Measurements from ENCODE around the gene PIGQ. TPM values are rescaled to one million over a fixed set of nuclear protein-coding genes. Genes with fewer than 3 reads are reported as not detected.

Gene PIGQ
- total and polyA plus RNA-seq, 8 donors, result 14.3 to 217 (median 48.2) TPM

DNA sequence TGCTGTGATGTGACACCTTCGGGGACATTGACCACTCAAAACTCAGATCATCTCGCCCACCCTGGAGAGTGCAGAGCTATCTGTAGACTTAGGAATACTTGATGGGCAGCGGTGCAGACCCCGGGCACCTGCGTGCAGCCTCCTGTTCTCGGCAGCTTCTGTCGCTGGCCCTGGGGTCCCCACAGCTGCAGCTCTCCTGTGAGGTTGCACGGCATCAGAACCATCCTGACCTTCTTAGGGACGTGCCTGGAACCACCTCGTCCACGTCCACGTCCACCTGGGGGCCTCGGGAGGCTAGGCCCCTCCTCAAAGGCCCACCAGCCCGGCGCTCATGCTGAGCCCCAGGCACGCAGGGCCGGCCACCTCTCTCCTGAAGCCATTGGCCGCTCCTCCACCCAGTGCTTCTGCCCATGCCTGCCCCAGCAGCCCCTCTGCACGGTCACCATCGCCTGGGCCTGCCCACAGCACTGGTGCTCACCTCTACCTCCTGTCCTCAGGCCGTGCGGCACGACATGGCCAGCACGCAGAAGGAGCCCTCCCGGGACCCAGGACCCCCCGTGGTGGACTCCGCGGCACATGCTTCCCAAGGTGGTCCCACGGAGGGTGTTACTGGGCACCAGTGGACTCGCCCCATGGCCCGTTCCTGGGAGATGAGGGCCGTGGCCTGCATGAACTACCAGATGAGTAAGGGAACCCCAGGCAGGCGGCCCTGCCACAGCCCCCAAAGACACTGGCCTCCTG lies 58.7 kb downstream of the PIGQ start:
- TF ChIP-seq EP300 (IDR thresholded peaks at IDR 0.05), result no peak
- TF ChIP-seq, protein P1, sequence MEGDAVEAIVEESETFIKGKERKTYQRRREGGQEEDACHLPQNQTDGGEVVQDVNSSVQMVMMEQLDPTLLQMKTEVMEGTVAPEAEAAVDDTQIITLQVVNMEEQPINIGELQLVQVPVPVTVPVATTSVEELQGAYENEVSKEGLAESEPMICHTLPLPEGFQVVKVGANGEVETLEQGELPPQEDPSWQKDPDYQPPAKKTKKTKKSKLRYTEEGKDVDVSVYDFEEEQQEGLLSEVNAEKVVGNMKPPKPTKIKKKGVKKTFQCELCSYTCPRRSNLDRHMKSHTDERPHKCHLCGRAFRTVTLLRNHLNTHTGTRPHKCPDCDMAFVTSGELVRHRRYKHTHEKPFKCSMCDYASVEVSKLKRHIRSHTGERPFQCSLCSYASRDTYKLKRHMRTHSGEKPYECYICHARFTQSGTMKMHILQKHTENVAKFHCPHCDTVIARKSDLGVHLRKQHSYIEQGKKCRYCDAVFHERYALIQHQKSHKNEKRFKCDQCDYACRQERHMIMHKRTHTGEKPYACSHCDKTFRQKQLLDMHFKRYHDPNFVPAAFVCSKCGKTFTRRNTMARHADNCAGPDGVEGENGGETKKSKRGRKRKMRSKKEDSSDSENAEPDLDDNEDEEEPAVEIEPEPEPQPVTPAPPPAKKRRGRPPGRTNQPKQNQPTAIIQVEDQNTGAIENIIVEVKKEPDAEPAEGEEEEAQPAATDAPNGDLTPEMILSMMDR (IDR thresholded peaks at IDR 0.05), result no peak
- no peak for TF ChIP-seq POLR2A (IDR thresholded peaks at IDR 0.05)
- TF ChIP-seq POLR2AphosphoS5 (IDR thresholded peaks at IDR 0.05), result no peak
- Histone ChIP-seq H3K27me3 (peaks cover 0 to 13% (median 0%) of the 10 kb centered on the region in 3 donors), H3K36me3 (peaks cover 19 to 58% (median 53%) of the 10 kb centered on the region in 4 donors), H3K4me1 (peaks cover 23 to 37% (median 27%) of the 10 kb centered on the region in 4 donors), H3K9me3 (no peaks in the 10 kb centered on the region), H3K4me3 (no peak overlapping the region), H3K27ac (no peak overlapping the region)
- intact Hi-C loops (cut with DNase I; ENCODE audit: low total_unique reads), result no loop called here
- no peak for DNase-seq
- WGBS, 5 donors, result 90 to 95% (median 94%) methylated on average over 19 to 33 of the region's 33 CpGs

DNA sequence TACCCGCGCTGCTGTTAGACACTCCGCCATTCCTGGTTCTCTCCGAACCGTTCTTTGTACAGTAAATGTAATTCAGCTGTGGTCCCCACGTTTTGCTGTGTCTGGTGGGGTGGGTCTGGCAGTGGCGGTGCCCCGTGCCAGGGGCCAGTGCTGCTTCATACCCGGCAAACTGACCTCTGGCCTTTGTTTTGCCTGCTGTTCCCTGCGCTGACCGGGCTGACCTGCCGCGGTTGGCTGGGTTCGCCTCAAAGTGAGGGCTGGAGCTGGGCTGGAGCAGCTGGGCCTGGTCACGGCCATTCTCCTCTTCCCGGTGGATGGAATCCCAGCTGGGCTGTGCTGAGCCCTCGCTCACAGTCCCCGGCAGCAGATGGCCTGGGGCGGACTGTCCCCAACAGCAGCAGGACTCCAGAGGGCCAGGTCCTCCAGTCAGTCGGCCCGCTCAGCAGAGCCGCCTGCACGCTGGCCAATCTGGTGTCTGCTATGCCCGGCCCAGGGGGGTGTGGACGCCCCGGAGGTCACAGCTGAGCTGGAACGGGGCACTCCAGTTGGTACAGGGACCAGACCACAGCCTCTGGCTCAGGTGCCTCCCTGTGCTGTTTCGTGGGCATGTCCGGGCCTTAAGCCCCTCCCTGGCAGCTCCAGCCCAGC lies 59.5 kb downstream of the PIGQ start:
- peak overlapping the region in 2 of 5 donors; percentile 1 to 14 for H3K27ac ChIP-seq
- H3K9me3 ChIP-seq, result no peaks in the 10 kb centered on the region
- H3K4me3 ChIP-seq, result no peak overlapping the region
- peaks cover 24 to 63% (median 61%) of the 10 kb centered on the region in 4 donors for H3K36me3 ChIP-seq
- TF ChIP-seq, protein P1 (IDR thresholded peaks at IDR 0.05), result no peak
- TF ChIP-seq POLR2AphosphoS5 (IDR thresholded peaks at IDR 0.05) (no peak), POLR2A (IDR thresholded peaks at IDR 0.05) (no peak), EP300 (IDR thresholded peaks at IDR 0.05) (no peak)
- peak in 1 of 2 donors; percentile 66 for DNase-seq
- H3K4me1 ChIP-seq, result peaks cover 23 to 37% (median 31%) of the 10 kb centered on the region in 4 donors
- intact Hi-C loops (cut with DNase I; ENCODE audit: low total_unique reads), result no loop called here
- 56 to 78% (median 62%) methylated on average over 22 to 29 of the region's 29 CpGs for WGBS, 5 donors
- H3K27me3 ChIP-seq, result peaks cover 0 to 13% (median 0%) of the 10 kb centered on the region in 3 donors

DNA sequence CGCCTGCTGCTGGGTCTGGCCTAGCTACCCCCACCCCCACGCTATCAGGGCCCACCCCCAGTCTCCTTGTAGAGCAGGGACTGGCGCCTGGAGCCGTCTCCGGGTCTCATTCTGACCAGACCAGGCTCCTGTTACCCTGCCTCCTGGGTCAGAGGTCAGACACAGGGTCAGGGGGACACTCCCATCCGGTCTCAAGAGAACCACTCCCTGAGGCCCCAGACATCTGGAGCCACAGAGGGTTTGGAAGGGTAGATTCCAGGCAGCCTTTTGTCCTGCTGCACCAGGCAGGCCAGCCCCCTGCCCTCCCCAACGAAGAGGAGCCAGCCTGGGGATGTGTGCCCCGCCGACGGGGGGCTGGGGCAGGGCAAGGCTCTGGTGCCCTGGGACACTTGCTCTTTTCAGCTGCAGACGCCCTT lies 60.1 kb downstream of the PIGQ start:
- no peak for DNase-seq
- intact Hi-C loops (cut with DNase I; ENCODE audit: low total_unique reads), result no loop called here
- peaks cover 24 to 67% (median 64%) of the 10 kb centered on the region in 4 donors for H3K36me3 ChIP-seq
- 40 to 49% (median 45%) methylated on average over 5 to 11 of the region's 11 CpGs for WGBS, 5 donors
- H3K27ac ChIP-seq, result peak overlapping the region in 2 of 5 donors; percentile 1 to 14
- H3K9me3 ChIP-seq, result no peaks in the 10 kb centered on the region
- H3K4me1 ChIP-seq, result peaks cover 23 to 40% (median 36%) of the 10 kb centered on the region in 4 donors
- H3K4me3 ChIP-seq, result no peak overlapping the region
- H3K27me3 ChIP-seq, result peaks cover 0 to 13% (median 0%) of the 10 kb centered on the region in 3 donors
- TF ChIP-seq POLR2AphosphoS5 (IDR thresholded peaks at IDR 0.05), result no peak
- TF ChIP-seq, protein P1 (IDR thresholded peaks at IDR 0.05), result no peak
- TF ChIP-seq EP300 (IDR thresholded peaks at IDR 0.05), result no peak
- no peak for TF ChIP-seq POLR2A (IDR thresholded peaks at IDR 0.05)

DNA sequence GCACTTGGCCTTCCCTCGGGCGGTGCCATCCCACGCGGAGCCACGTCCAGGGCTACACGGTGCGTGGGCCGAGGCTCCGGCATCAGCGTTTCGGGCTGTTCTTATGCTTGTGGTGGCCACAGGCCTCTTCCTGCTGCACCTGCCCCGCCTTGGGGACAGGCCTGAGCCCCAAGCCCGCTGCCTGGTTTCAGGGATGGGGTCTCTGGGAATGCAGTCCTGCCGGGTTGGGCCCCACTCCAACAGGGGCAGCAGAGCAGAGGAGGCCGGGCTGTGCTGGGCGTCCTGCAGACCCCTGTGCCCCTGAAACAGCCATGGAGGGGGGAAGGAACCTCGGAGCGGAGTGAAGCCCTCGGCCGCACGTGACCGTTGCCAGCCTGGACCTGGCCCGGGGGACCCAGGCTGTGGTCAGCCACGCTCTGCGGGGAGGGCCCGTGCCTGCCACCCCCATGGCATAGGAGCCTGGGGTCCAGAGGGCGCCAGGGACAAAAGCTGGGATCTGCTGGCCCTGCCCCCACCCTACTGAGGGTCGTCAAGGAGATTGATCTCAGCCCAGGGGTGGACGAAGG lies 60.6 kb downstream of the PIGQ start:
- peaks cover 28 to 45% (median 41%) of the 10 kb centered on the region in 4 donors for H3K4me1 ChIP-seq
- peak overlapping the region in 2 of 5 donors; percentile 1 to 14 for H3K27ac ChIP-seq
- no peak for DNase-seq
- no peak for TF ChIP-seq POLR2AphosphoS5 (IDR thresholded peaks at IDR 0.05)
- TF ChIP-seq POLR2A (IDR thresholded peaks at IDR 0.05), result no peak
- TF ChIP-seq, protein P1 (IDR thresholded peaks at IDR 0.05), result no peak
- no peak for TF ChIP-seq EP300 (IDR thresholded peaks at IDR 0.05)
- 39 to 54% (median 47%) methylated on average over 22 to 29 of the region's 29 CpGs for WGBS, 5 donors
- peaks cover 23 to 64% (median 61%) of the 10 kb centered on the region in 4 donors for H3K36me3 ChIP-seq
- H3K4me3 ChIP-seq, result no peak overlapping the region
- no peaks in the 10 kb centered on the region for H3K9me3 ChIP-seq
- intact Hi-C loops (cut with DNase I; ENCODE audit: low total_unique reads), result no loop called here
- H3K27me3 ChIP-seq, result peaks cover 0 to 13% (median 0%) of the 10 kb centered on the region in 3 donors
